Mucosa of gallbladder (tissue), 1 donor: Measurements from ENCODE around the gene AKR1C2. TPM values are rescaled to one million over a fixed set of nuclear protein-coding genes. Genes with fewer than 3 reads are reported as not detected.

Experiments
- total RNA-seq: library from RNA; stranded (reverse); gene quantifications from one replicate; pipeline ENCODE4 v1.2.1, GENCODE V29; 2021
- donor health status: DM: no; HTN: no; CAD: no.

The AKR1C2 gene
- total RNA-seq, 1 donor from 2014 or later = 85.5 TPM

Other genes starting within 250 kb of the AKR1C2 start
- 15.2 TPM for gene AKR1E2, start 177.7 kb downstream of the AKR1C2 start, total RNA-seq
- gene AKR1C1, start 40.4 kb downstream of the AKR1C2 start, total RNA-seq = 48.7 TPM
- gene AKR1C3, start 90.6 kb upstream of the AKR1C2 start, total RNA-seq = 553 TPM
- gene AKR1C8, start 181.3 kb upstream of the AKR1C2 start, total RNA-seq = not detected
- gene AKR1C4, start 193.0 kb upstream of the AKR1C2 start, total RNA-seq = 9.1 TPM